ENCODE measurements around the gene FRMD8.

Gene FRMD8

DNA sequence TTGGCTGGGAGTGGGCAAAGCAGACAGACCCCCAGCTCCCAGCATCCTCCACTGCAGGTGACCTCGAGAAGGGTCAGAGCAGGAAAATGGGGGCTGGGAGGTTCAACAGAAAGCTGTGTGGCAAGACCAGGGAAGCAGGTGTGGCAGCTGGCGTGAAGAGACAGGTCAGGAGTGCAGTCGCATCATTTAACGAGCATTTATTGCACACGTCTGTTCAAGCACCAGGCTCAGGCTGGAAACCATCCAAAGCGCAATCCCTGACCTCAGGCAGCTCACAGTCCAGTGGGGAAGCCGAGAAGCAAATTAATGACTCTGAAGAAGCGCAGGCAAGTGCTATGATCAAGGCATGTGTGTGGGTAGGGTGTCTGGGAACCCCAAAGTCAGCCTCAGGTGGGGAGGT is 11.4 kb upstream of the FRMD8 start:
- DNase-seq (ENCODE audit: low spot score), result no peak

DNA sequence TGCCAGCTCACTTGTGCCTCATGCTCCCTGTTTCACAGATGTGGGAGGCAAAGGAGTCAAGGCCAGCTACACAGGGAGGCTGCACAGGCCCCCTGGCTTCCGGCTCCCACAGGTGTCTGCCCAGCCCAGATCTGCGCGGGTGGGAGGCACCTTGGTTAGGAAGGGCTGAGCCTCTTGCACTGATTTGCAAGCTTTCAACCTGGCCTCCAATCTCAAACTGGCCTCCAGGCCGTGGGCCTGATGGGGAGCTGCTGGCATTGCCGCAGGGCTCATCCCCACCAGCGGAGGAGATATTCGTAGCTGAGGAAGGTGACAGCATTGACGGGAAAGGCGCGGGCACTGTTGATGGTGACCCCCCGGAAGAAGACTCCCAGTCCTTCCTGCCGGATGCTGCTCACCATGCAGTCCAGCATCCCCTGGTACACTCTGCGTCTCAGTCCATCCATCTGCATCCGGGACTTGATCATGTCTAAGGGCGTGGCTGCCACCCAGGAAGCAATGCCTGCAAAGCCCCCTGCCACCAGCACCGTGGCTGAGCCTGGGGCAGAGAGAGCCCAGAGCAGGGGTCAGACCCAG is 10.2 kb upstream of the FRMD8 start:
- no peak for DNase-seq (ENCODE audit: low spot score)

DNA sequence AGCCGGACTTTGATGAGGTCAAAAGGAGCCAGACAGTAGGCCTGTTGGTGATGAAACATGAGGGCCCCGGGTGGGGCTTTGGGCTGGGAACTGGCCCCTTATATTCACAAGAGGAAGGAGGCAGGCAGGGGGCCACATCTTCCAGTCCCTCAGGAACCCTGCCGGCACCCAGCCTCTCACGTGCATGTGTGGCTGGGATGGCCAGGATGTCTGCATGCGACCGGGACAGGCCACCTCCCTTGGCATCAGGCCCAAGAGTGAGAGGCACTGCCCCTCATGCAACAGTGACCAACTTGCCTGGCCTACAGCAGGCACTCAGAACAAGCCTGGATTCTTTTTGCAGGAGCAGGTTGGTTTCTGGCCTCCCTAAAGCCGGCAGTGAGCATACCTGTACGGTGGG is 9.4 kb upstream of the FRMD8 start:
- peak; percentile 38 for DNase-seq (ENCODE audit: low spot score)

DNA sequence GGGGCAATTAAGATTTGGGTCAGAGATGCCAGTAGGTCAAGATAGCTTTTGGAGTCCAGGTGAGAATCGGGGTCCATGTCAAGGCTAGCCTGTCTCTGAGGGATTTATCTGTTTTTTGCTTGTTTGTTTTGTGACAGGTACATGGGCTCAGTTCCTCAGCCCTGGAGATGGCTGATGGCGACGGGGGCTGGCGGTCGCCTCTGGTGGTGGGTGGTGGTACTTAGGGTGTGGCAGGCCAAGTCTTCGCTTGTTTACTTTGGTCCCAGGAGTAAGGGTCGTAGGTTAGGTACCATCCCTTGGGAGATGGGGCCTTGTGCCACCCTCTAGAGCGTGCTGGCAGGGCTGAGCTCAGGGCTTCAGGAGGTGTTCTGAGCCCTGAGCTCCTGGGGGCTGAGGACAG is 8.7 kb upstream of the FRMD8 start:
- no peak for DNase-seq (ENCODE audit: low spot score)

DNA sequence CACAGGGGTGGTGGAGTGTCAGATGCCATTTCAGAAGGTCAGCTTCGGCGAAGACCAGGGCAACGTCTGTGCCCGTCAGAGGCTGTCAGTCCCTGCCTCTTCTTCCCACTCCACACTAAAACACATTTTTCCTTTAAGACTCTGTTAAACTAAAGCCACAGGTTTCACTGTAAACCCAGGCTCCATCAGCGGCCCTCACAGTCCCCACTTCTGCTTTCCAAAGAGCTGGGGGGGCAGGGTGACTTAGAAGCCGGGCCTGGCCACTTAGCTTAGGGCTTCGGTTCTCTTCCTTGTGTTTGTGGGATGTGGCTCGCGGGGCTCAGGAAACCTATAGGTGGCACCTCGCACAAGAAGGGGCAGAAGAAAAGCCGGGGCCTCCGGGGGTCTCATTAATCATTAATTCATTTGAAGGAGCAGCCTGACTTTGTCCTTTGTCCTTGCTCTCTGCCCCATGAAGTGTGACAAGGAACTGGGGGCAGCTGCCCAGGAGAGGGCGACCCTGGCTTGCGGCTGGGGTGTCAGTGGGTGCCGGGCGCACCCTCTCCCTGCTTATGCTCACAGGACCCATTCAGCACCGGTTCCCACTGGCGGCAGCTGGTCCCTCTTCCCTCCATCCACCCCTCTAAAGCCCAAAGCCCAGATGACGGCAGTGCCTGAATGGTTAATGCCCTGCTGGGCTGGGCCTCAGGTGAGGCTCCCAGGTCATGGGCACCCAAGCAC is 8.1 kb upstream of the FRMD8 start:
- no peak for DNase-seq (ENCODE audit: low spot score)

DNA sequence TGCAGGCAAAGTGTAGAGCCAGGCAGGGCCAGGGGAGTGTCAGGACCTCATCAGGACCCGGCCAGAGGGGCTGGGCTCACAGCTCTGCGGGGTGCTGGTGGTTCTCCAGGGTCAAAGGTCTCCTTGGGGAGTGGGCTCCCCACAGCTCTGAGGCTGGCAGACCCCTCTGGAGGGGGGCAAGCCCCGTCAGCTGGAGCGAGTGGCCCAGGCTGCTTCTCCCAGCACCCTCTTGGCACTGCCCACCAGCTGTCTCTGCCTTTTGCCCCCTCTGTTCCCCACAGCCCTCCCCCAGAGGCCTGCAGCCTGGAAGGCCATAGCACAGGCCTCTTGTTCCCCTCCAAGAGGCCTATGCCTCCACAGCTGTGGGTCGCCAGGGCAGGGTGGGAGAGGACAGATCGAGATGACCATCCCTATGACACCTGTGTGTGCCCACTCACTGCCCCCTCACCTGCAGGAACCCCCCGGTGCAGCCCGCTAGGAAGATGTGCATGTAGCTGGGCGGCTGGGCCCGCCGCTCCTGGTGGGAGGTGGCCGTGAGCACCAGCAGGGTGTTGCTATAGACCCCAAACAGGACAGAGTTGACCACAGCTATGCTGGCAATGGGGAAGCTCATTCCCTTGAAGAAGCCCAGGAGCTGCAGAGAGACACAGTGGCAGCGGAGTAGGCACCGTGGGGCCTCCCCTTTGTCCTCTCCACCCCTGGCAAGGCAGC is 7.4 kb upstream of the FRMD8 start:
- no peak for DNase-seq (ENCODE audit: low spot score)

DNA sequence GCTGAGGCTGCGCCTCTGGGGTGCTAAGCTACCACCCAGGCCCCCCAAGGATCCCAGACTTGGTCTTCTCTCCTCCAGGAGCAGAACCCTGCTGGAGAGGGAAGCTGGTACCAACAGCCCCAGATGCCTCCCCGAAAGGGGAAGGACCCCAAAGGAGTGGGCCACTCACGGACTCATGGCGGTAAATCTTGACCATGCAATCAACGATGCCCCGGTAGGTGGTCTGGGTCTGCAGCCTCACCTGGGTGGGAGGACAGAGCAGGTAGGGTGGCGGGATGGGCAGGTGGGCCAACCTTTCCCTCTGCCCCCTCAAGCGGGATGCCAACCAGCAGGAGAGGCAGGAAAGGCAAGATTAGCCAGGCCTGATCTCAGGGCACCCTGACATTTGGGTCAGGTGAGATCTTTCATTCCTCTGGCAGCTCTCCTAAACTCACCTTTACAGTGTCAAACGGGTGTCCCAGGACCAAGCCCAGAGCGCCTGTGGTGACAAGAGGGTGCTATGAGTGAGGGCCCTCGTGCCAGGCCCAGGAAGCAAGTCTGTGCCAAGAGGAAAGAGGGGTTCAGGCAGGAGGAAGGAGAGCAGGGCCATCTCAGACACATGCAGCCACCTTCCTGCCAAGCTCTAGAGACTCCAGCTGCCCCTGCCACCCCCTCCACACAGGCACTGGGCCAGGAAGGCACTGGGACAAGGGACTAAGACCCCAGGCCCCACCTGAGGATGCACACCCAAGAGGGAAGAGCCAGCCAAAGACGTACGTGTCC is 6.6 kb upstream of the FRMD8 start:
- no peak for DNase-seq (ENCODE audit: low spot score)

DNA sequence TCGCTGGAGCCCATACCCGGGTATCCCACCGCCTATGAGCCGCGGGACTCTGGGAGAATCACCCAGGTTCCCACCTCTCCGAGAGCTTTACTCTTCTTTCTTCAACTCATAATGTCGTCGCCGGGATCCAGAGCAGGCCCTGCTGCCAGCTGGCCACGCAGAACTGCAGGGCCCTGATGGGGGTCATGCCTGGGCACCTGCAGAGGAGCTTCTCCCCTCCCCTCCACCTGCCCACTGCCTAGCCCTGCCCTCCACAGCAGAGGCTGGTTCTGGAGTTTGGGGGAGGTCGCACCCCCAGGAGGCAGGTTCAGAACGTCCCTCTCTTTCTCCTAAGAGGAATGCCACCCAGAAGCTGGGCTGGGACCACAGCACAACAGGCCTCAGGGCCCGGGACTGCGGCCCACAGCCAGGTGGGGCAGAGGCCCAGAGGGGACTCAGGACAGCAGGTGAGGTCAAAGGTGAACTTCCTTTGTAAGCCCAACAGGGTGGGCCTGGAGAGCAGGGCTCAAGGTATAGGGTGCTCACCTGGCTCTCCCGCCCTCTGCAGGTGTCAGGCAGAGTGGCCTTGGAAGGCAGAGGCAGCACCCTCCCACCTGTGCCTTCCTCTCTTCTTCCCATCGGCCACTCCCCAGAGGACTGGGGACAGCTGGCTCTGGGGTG is 5.8 kb upstream of the FRMD8 start:
- DNase-seq (ENCODE audit: low spot score), result no peak

DNA sequence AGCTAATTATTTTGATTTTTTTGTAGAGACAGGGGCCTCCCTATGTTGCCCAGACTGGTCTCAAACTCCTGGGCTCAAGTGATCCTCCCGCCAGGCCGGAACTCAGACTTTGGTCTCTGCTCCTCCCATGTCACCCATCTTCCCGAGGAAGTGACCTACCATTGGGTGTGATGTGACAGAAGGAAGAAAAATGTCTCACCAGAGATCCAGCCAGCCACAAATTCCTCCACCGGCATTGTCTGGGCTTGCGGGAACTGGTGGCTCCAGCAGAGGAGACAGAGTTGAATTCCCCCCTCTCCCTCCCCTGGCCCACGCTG is 4.8 kb upstream of the FRMD8 start:
- peak; percentile 95 for DNase-seq (ENCODE audit: low spot score)

DNA sequence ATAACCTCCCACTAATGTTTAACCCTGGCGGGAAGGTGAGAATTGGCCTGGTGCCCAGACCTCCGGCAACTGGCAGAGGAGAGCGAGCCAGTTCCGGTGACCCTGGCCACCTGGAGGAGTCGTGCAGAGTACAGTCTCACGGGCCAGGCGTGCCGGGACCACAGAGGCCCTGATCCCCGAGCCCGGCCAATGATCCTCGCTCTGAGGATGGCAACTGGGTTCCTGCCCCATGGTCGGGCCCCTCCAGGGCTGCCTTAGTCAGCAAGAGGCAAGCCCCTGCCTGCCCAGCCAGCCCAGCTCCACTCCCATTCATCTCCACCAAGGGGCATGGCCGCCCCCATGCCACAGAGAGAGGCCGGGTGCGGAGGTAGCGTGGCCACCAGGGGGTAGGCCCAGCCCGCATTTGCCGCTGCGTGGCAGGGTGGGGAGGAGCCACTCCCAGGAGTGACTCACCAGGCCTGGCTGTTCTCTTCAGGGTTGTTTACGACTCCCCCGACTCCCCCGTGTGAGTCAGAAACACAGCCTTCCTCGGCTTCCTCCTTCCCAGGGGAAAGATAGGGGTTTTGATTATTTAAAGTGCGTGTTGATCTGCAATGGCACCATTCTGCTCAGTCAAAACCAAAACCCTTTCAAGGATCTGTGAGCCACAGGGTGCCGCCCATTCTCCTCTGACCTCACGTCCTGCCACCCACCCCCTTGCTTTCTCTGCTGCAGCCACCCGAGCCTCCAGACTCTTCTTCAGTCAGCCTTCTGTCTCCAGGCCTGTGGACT is 4.2 kb upstream of the FRMD8 start, which contains the start of gene SLC25A45:
SLC25A45 (minus strand) TSS at position 614 of the 771 bp plus-strand sequence. CDS start 695 bp downstream, outside the sequence.
- DNase-seq (ENCODE audit: low spot score), result peak; percentile 100

DNA sequence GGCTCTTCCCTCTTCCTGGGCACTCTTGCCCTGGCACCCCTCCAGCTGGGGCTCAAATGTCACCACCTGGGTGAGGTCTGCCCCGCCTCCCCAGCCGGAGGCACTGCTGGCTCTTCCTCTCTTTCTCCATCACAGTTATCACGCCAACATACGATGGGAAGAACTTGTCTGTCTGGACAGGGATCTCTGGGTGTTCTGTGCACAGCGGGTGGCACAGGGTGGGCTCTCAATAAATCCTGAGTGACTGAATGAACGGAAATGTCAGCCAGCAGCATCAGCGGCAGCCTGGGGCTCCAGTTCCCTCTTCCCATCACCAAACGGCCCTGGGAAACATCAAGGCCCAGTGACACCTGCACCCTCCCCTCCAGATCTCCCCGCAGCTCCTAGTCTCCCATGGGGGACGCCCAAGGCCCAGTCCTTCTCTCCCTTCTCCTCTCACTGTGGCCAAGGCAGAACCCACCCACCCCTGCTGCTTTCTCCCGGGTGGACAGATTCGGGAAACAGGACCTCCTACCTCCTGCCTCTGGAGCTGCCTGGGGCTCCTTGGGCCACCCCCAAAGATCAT is 3.6 kb upstream of the FRMD8 start:
- DNase-seq (ENCODE audit: low spot score), result no peak

DNA sequence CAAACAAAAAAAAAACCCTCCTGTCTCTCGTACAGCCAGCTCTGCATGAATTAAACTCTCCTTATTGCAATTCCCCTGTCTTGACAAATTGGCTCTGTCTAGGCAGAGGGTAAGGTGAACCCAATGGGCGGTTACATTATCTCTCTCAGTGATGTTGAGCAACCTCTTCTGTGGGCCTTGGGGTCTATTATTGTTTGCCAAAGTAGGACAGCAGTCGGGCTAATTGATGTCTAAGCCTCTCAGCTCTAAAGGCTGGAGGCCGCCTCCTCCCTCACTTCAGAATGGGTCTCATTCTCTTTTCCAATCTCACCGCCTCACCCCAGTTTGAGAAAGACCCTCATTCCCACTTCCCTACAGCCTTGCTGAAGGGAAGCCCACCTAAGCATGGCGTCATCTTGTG is 2.7 kb upstream of the FRMD8 start:
- no peak for DNase-seq (ENCODE audit: low spot score)

DNA sequence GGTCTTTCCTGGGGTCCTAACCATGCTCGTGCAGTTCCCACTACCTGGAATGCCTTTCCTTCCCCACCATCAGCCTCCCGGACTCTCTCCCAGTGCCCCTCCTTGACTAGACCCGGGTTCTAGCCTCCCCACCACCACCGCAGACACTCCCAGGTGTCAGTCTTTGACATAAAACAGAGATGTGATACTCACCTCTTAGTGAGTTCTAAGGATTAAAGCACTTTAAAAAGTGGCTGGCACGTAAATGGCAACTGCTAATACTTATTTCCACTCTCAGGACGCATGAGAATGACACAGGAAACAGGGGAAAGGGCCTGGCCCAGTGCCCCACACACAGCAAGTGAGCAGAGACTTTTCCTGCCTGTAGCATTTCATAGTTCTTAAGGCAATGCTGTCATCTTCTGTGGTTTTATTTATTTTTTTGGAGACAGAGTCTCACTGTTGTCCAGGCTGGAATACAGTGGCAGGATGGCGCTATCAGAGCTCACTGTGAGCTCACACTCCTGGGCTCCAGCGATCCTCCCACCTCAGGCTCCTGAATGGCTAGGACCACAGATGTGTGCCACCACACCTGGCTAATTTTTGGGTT is 2.0 kb upstream of the FRMD8 start:
- peak; percentile 60 for DNase-seq (ENCODE audit: low spot score)

DNA sequence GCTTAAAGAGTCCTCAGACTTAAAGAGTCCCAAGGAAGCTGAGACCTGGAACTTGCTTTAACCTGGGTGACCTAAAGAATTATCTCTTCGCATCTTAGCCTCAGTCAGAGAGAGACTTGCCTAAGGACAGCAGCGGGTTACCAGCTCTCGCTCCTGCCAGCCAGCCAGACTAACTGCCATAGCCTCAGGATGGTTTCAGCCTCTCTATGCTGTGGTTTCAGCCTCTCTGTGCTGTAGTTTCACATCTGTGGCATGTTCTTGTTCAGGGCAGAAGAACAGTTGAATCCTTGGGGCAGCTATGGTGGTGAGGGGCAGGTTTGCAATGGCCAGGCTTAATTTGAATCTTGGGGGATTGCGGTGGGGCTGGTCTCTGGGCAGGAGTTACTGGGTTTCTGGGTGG is 2.3 kb downstream of the FRMD8 start:
- DNase-seq (ENCODE audit: low spot score), result no peak

DNA sequence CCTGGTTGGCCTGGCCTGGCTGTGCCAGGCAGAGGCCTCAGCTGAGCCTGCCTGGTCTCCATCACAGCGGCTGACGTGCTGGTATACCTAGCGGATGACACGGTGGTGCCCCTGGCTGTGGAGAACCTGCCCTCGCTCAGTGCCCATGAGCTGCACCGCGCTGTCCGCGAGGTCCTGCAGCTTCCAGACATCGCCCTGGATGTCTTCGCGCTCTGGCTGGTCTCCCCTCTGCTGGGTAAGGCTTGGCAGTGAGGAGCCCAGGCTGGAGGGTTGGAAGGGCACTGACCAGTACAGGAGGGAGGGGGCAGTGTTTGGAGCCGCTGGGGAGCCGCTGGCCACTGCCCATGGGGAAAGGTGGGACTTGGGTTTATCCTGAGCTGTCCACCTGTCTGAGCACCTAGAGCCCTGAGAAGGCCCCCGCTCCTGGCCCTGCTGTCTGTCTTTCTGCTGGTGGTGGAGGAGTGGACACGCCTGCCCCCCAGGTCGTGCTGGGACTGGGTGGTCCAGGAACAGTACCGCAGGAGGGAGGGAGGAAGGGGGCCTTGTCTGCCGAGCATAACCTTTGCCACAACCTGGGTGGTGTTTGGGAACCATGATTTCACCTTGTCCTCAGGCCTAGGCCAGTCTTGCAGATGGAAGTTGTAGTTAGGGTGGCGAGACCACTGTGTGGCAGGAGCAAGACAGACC is 3.0 kb downstream of the FRMD8 start:
- no peak for DNase-seq (ENCODE audit: low spot score)

DNA sequence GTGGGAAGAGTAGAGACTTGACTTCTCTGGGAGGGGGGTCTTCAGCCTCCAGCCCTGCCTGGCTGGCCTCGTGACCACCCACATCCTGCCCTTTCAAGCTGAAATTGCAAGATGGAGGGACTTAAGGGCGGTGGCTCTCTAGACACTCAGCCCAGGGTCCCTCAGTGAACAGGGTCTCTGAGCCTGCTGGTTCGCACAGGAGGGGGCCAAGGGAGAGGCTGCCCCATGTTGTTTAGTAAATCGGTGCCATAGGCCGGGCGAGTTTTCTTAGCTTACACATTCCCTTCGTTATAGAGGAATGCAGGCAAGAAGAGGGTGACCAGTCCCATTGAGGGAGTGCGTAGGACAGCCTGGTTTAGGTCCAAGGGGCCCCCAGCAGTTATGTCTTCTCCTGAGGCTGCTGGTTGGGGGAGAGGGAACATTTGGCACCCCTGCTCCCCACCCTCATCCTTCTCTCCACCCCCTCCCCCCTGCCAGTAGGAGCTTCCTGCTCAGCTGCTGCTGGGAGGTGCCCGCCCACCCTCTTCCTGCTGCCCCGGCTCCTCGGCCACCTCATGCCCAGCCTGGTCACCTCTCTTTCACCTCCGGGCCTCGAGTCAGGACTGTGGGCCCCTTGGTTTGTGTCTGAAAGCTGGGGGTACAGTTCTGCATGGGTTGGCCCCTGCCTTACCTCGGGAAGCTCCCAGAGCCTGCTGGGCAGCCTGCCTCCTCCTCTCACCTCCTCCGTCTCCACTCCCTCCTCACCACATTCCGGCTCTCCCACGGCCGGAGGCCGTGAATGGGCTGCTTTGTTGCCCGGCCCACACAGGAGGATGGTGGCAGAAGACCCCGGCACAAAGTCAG is 3.9 kb downstream of the FRMD8 start:
- DNase-seq (ENCODE audit: low spot score), result peak; percentile 53

DNA sequence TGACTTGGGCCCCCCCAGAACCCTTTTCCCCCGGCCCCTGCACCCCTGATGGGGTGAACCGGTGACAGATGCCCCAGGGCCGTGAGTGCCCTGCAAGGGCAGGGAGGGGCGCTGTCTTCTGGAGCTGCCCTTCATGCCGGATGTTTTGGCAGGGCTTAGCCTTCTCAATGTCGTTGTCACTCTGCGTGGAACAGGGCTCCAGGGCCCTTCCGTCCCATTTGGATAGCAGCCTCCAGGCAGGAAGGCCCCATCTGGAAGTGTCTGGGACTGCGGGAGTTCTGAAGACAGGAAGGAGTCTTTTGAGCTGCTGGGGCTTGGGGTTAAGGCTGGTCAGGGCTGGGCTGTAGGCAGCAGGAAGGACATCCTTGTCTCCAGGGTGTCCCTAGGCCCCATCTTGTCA is 4.6 kb downstream of the FRMD8 start:
- DNase-seq (ENCODE audit: low spot score), result peak; percentile 86

DNA sequence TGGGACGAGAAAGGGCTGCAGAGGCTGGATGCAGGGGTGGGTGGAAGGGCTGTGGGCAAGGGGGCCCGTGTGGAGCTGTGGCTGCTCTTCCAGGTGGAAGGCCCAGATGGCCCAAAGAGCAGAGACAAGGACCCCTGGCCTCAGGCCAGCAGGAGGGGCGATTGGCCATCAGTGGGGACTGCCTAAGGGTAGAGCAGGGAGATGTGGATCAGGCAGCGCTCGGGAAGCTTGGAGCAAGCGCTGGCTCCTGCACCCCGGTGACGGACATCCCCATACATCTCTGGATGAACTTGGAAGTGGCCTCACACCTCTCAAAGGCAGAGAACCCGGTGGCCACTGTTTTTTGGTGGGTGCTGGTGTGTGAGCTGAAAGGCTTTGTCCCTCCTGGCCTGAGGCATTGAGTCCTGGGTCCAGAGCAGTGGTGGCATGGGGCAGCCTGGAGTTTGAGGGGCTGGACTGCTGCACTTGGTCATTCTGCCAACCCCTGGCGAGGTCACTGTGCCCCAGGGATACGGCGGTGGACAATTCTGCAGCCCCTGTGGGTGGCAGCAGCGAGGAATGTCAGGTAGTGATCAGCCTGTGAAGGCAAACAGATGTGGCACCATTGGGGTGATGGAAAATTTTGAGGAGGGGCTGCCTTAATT is 5.9 kb downstream of the FRMD8 start:
- no peak for DNase-seq (ENCODE audit: low spot score)

DNA sequence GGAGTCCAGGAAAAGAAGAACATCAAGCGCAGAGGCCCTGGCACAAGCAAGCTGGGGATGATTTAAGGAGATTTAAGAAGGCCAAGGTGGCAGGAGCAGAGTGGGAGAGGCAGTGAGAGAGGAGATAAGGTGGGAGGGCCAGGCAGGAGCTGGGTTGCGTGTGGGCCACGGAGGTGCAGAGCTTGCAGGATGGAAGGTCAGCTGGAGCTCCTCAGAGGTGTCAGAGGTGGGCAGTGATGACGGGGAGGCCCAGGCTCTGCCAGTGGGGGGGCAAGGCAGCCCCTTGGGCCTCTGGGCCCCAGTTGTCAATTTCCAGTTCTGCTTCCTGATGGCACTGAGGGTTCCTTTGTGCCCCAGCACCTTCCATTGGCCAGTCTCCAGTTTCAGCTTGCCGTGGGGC is 6.5 kb downstream of the FRMD8 start:
- DNase-seq (ENCODE audit: low spot score), result no peak
